A549 treated with DMSO at 1 μM for 4 hours (cell line): ENCODE results near the gene SERPINB5. TPM values are rescaled to one million over a fixed set of nuclear protein-coding genes. Genes with fewer than 3 reads are reported as not detected.

Experiments
- total RNA-seq: library from RNA; stranded (reverse); fragments of 200-300 nt; extraction: Qiagen RNA extraction; gene quantifications from 5 replicates; pipeline ENCODE4 v1.2.3, GENCODE V29; 2022; ENCODE audit warnings: low read depth

SERPINB5 gene
- 0.08 to 0.20 TPM (median 0.11 TPM) in 5 replicates for total RNA-seq

GRCh38 chr18:63476668-63477067, at the start of gene SERPINB5:
Gene SERPINB5, plus strand, starts transcription at chr18:63476958. Its CDS starts 7,471 bp downstream, at chr18:63484429.

GRCh38 chr18:63542069-63542468, 65.3 kb downstream of the SERPINB5 start, which contains the start of gene SERPINB12:
Gene SERPINB12, plus strand, starts transcription at chr18:63542369. Its CDS starts 13,791 bp downstream, at chr18:63556160.

Other genes starting within 250 kb of the SERPINB5 start
- 0.48 to 0.84 TPM (median 0.71 TPM) in 5 replicates for gene BCL2, start 157.2 kb upstream of the SERPINB5 start, total RNA-seq
- 42.6 to 50.1 TPM (median 45.1 TPM) in 5 replicates for gene KDSR, start 109.8 kb upstream of the SERPINB5 start, total RNA-seq
- 19.4 to 24.0 TPM (median 22.1 TPM) in 5 replicates for gene VPS4B, start 54.5 kb upstream of the SERPINB5 start, total RNA-seq
- gene SERPINB12, start 65.4 kb downstream of the SERPINB5 start, total RNA-seq, result not detected in 5 replicates
- gene SERPINB13, start 110.4 kb downstream of the SERPINB5 start, total RNA-seq, result not detected in 5 replicates
- 0.12 to 0.28 TPM (median 0.18 TPM) in 5 replicates for gene SERPINB4, start 167.3 kb downstream of the SERPINB5 start, total RNA-seq
- gene SERPINB3, start 184.9 kb downstream of the SERPINB5 start, total RNA-seq, result 0.10 to 0.18 TPM (median 0.13 TPM) in 4 of 5 replicates, not detected in the other
- gene SERPINB11, start 226.0 kb downstream of the SERPINB5 start, total RNA-seq, result 0.07 to 0.08 TPM in 2 of 5 replicates, not detected in the others